Breast epithelium (tissue), 3 donors: ENCODE measurements around the gene CD200R1.

ENCODE experiments used
- POLR2A ChIP-seq: fragments of 450-650 bp; IDR thresholded peaks from one replicate; pipeline ENCODE4 v1.6.1; 2016; ENCODE audit warnings: antibody characterized with exemption, mild to moderate bottlenecking, moderate library complexity
- POLR2AphosphoS5 ChIP-seq, 3 donors: sonication (generic); formaldehyde crosslinking; IDR thresholded peaks; one replicate each; pipeline ENCODE4 v1.6.1; 2017; ENCODE audit warnings: antibody characterized with exemption in 3 of 3
- TF ChIP-seq, protein P1 (sequence below), 3 donors: fragments of 450-650 bp; IDR thresholded peaks; one replicate each; pipeline ENCODE4 v1.5.1; 2016 to 2017; ENCODE audit warnings: antibody characterized with exemption in 3 of 3, mild to moderate bottlenecking in 3 of 3, moderate library complexity in 3 of 3

DNA sequence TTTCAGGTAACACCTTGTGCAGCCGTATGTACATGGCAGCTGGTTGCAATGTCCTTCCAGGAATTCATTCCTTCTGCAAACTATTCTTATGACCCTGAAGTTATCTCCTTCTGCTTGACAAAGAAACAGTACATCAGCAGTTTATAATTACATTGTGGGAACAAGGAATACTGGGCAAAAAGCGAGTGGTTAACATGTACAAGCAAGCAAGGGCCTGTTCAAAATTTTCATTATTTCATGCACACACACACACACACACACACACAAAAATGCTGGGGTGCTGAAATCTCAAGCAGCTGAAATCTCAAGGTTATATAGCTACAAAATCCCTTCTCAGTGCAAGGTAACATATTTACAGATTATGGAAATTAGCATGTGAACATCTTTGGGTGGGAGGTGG, 46.6 kb upstream of the CD200R1 start:
- TF ChIP-seq, protein P1, sequence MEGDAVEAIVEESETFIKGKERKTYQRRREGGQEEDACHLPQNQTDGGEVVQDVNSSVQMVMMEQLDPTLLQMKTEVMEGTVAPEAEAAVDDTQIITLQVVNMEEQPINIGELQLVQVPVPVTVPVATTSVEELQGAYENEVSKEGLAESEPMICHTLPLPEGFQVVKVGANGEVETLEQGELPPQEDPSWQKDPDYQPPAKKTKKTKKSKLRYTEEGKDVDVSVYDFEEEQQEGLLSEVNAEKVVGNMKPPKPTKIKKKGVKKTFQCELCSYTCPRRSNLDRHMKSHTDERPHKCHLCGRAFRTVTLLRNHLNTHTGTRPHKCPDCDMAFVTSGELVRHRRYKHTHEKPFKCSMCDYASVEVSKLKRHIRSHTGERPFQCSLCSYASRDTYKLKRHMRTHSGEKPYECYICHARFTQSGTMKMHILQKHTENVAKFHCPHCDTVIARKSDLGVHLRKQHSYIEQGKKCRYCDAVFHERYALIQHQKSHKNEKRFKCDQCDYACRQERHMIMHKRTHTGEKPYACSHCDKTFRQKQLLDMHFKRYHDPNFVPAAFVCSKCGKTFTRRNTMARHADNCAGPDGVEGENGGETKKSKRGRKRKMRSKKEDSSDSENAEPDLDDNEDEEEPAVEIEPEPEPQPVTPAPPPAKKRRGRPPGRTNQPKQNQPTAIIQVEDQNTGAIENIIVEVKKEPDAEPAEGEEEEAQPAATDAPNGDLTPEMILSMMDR (IDR thresholded peaks at IDR 0.05): no peak
- TF ChIP-seq POLR2A (no peak), POLR2AphosphoS5 (IDR thresholded peaks at IDR 0.05) (no peak)
